22Rv1 (cell line): ENCODE results near the gene TRDMT1.

Experiments
- CTCF ChIP-seq: fragments of 450-650 bp; IDR thresholded peaks from 2 replicates; pipeline ENCODE4 v1.5.1; 2017; ENCODE audit warnings: mild to moderate bottlenecking
- ZFX ChIP-seq: fragments of 450-650 bp; IDR thresholded peaks from 2 replicates; pipeline ENCODE4 v1.6.1; 2017; ENCODE audit warnings: antibody characterized with exemption, borderline replicate concordance

GRCh38 chr10:17195083-17195482 is 6.4 kb downstream of the TRDMT1 start:
- TF ChIP-seq CTCF (no peak), ZFX (no peak)
